ENCODE results near the gene PPM1H. TPM values are rescaled to one million over a fixed set of nuclear protein-coding genes. Genes with fewer than 3 reads are reported as not detected.
"Not testable (repeated sequence)": the region's sequence is repeated elsewhere in the genome, so short reads cannot be mapped to it uniquely, and the experiment has no call there.

PPM1H gene
- total RNA-seq, 1 donor from 2014 or later, result 15.7 TPM

- DNase-seq (ENCODE audit: low spot score in 2 of 2, unreplicated experiment in 2 of 2), result no peak
- Mint-ChIP-seq H3K27me3 (ENCODE audit: low read depth) (no peaks in the 10 kb centered on the region), H3K36me3 (no peaks in the 10 kb centered on the region), H3K27ac (no peak overlapping the region), H3K4me3 (no peak overlapping the region), H3K9me3 (peaks cover 7% of the 10 kb centered on the region), H3K4me1 (peaks cover 51% of the 10 kb centered on the region)
- TF ChIP-seq, protein P1, sequence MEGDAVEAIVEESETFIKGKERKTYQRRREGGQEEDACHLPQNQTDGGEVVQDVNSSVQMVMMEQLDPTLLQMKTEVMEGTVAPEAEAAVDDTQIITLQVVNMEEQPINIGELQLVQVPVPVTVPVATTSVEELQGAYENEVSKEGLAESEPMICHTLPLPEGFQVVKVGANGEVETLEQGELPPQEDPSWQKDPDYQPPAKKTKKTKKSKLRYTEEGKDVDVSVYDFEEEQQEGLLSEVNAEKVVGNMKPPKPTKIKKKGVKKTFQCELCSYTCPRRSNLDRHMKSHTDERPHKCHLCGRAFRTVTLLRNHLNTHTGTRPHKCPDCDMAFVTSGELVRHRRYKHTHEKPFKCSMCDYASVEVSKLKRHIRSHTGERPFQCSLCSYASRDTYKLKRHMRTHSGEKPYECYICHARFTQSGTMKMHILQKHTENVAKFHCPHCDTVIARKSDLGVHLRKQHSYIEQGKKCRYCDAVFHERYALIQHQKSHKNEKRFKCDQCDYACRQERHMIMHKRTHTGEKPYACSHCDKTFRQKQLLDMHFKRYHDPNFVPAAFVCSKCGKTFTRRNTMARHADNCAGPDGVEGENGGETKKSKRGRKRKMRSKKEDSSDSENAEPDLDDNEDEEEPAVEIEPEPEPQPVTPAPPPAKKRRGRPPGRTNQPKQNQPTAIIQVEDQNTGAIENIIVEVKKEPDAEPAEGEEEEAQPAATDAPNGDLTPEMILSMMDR (IDR thresholded peaks at IDR 0.05; ENCODE audit: unreplicated experiment), result no peak
Measured at GRCh38 chr12:62762645-62763044, 172.3 kb downstream of the PPM1H start.

DNA sequence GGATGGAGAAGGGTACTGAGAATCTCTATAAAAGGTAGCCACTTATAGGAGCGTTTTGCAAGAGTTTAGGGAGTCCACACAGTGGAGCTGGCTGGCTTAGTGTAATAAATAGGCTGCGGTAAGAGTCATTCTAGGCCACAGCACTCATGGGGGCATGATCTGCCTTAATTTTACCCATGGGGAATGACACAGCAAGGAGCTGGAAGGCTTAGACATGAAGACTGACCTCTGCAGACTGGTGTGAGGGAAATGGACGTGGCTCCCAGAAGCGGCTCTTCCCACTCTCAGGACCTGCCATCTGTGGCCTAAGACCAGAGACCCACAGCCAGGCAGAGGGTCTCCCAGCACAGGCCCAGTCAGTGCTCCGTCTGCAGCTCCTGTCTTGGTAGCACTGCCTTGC lies 173.3 kb downstream of the PPM1H start:
- TF ChIP-seq, protein P1 (IDR thresholded peaks at IDR 0.05; ENCODE audit: unreplicated experiment), result no peak
- Mint-ChIP-seq H3K27ac (peak overlapping the region; percentile 85), H3K9me3 (peaks cover 7% of the 10 kb centered on the region), H3K4me1 (peaks cover 46% of the 10 kb centered on the region), H3K27me3 (ENCODE audit: low read depth) (no peaks in the 10 kb centered on the region), H3K36me3 (no peaks in the 10 kb centered on the region), H3K4me3 (no peak overlapping the region)
- no peak for DNase-seq (ENCODE audit: low spot score in 2 of 2, unreplicated experiment in 2 of 2)

DNA sequence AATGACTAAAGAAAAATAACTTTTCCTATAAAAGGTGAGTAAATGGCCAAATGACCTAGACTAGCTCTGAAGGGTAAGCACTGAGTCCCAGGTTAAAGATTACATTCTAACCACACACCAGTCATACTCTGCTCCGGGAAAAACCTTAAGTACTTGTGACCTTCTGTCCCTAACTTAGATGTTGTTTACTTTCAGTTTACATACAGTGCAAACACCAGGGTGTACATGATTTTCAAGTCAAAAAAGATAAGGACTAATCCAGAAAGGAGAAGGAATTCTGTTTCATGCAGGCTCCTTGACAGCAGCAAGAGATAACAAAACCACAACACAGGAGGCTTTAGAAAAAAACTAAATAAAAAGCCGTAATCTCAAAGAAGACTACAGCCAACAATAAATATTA lies 174.2 kb downstream of the PPM1H start:
- Mint-ChIP-seq H3K9me3 (peaks cover 7% of the 10 kb centered on the region), H3K27ac (peak overlapping the region; percentile 91), H3K36me3 (no peaks in the 10 kb centered on the region), H3K4me3 (no peak overlapping the region), H3K4me1 (peaks cover 39% of the 10 kb centered on the region), H3K27me3 (ENCODE audit: low read depth) (no peaks in the 10 kb centered on the region)
- no peak for DNase-seq (ENCODE audit: low spot score in 2 of 2, unreplicated experiment in 2 of 2)
- TF ChIP-seq, protein P1 (IDR thresholded peaks at IDR 0.05; ENCODE audit: unreplicated experiment), result no peak

- peaks cover 39% of the 10 kb centered on the region for H3K4me1 Mint-ChIP-seq
- H3K27me3 Mint-ChIP-seq (ENCODE audit: low read depth); H3K9me3 Mint-ChIP-seq; H3K4me3 Mint-ChIP-seq; H3K36me3 Mint-ChIP-seq; DNase-seq (ENCODE audit: low spot score in 2 of 2, unreplicated experiment in 2 of 2): not testable (repeated sequence)
- peak overlapping the region; percentile 91 for H3K27ac Mint-ChIP-seq
Measured at GRCh38 chr12:62760341-62760740, 174.6 kb downstream of the PPM1H start.

DNA sequence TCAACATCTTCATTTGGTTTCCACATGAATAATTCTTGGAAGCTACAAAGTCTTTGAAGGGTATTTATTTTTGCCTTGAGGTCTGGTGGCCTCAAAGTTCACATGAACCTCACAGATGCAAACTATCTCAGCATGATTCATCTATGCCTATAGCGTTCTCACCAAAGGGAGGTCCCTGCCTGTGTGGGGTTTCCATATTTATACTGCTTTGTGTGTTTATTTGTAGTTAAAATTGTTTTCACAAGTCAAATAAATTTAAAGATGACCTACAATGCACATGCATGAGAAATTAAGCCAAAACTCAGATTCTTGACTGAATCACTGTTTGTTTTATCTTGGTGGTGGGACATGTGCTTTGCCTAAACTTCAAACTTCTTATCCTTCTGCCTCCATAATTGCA lies 176.7 kb downstream of the PPM1H start:
- peaks cover 42% of the 10 kb centered on the region for H3K4me1 Mint-ChIP-seq
- no peak for DNase-seq (ENCODE audit: low spot score in 2 of 2, unreplicated experiment in 2 of 2)
- no peaks in the 10 kb centered on the region for H3K27me3 Mint-ChIP-seq (ENCODE audit: low read depth)
- H3K27ac Mint-ChIP-seq, result peak overlapping the region; percentile 49
- TF ChIP-seq, protein P1 (IDR thresholded peaks at IDR 0.05; ENCODE audit: unreplicated experiment), result no peak
- peaks cover 7% of the 10 kb centered on the region for H3K9me3 Mint-ChIP-seq
- peaks cover 2% of the 10 kb centered on the region for H3K36me3 Mint-ChIP-seq
- H3K4me3 Mint-ChIP-seq, result no peak overlapping the region

DNA sequence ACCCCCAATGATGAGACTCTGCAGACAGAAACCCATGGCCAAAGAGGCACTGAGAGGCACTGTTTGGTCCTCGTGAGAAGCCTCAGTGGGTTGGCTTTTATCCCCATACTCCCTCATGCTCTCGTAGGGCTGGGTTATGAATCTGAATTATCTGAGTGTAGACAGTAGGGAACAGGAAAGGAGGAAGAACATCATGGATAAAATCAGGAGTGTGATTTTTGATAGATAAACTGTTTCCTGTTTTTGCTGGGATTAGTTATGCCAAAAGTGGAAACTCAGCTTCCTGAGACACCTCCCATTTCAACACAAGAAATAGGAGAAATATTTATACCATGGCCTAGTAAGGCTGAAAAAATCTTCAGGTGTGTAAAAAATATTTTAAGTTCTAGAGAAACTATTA lies 177.9 kb downstream of the PPM1H start:
- TF ChIP-seq, protein P1 (IDR thresholded peaks at IDR 0.05; ENCODE audit: unreplicated experiment), result no peak

More for the DNA sequence above, 177.9 kb downstream of the PPM1H start:
- Mint-ChIP-seq H3K27ac (no peak overlapping the region), H3K4me1 (peaks cover 53% of the 10 kb centered on the region), H3K9me3 (peaks cover 7% of the 10 kb centered on the region), H3K4me3 (no peak overlapping the region), H3K27me3 (ENCODE audit: low read depth) (no peaks in the 10 kb centered on the region), H3K36me3 (peaks cover 2% of the 10 kb centered on the region)
- no peak for DNase-seq (ENCODE audit: low spot score in 2 of 2, unreplicated experiment in 2 of 2)
